ENCODE results near the gene OR8B12.

OR8B12 gene

DNA sequence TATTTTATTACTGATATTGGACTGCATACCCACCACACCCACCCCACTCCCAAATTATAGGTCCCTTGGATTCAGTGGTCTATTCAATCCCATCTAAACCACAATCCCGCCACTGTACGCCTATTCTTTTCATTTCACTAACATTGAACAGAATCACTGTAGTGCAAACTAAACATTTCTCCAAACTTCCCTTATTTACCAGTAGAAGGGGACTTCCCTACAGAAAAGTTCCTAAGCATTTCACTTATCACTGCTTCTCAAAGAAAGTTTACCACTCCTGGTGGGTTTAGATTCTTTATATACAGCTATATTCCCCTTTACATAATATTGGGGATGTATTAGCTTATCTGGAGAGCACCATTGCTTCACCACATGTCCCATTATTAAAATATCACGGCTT lies 29.3 kb downstream of the OR8B12 start:
- Histone ChIP-seq H3K27ac (peak overlapping the region in 3 of 11 experiments; percentile 42 to 75 (median 69); a peak in 6 of 22 replicates), H4K20me1 (no peaks in the 10 kb centered on the region), H3K4me2 (peak overlapping the region in 5 of 11 experiments; percentile 28 to 88 (median 68); a peak in 9 of 22 replicates), H3K4me1 (peaks cover 0 to 59% (median 0%) of the 10 kb centered on the region in 10 experiments; a peak in 8 of 20 replicates), H3K9me3 (replicated peaks in 1 of 11) (peaks cover 0 to 8% (median 2%) of the 10 kb centered on the region in 11 experiments; a peak in 6 of 22 replicates), H3K4me3 (no peak overlapping the region), H3K9ac (no peak overlapping the region), H3K36me3 (no peaks in the 10 kb centered on the region), H3K27me3 (no peaks in the 10 kb centered on the region)
- TF ChIP-seq Cebpa-rat (IDR thresholded peaks at IDR 0.05) = no peak

DNA sequence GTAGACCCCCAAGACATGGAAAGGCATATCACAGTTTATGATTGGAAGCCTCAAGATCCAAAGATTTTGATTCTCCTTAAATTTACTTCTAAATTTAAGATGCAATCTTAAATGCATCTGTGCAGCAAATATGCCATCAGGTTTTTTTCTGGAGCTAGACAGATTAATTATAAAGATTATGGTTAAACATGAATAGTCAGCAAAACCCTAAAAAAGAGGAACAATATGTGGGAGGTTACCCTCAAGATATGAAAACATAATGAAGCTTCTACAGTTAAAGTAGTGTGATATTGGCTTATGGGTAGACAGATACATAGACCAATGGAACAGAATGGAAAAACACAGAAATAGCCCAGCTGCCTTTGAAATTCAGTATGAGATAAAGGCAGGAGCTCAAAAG lies 31.7 kb downstream of the OR8B12 start:
- no peak for TF ChIP-seq Cebpa-rat (IDR thresholded peaks at IDR 0.05)
- H3K36me3 ChIP-seq = no peaks in the 10 kb centered on the region
- peak overlapping the region in 3 of 11 experiments; percentile 12 to 62 (median 46); a peak in 3 of 22 replicates for H3K4me2 ChIP-seq
- no peaks in the 10 kb centered on the region for H3K27me3 ChIP-seq
- no peak overlapping the region for H3K27ac ChIP-seq
- H4K20me1 ChIP-seq = no peaks in the 10 kb centered on the region
- H3K4me1 ChIP-seq = peaks cover 0 to 44% (median 0%) of the 10 kb centered on the region in 10 experiments; a peak in 8 of 20 replicates
- H3K4me3 ChIP-seq = no peak overlapping the region
- peaks cover 10 to 29% (median 18%) of the 10 kb centered on the region in 11 experiments; a peak in 18 of 22 replicates for H3K9me3 ChIP-seq (replicated peaks in 1 of 11)
- no peak overlapping the region for H3K9ac ChIP-seq

DNA sequence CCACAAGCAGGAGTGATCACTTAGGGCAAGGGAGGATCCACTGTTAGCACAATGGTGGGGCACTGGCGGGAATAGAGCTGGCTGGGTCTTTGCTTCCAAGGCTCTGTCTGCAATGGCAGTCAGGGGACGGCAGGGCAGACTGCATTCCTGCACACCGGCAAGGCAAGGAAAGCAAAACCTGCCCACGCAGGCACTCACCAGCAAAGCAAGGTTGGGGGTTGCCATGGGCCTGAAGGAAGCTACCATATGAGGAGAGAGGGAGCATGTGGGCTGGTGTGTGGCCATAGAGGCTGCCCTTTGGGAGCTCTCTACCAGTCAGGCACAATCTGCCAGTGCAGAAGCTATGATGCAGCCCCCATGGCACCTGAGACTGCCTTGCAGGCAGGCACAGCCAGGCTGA lies 33.2 kb downstream of the OR8B12 start:
- no peak overlapping the region; a peak in 1 of 22 replicates for H3K4me2 ChIP-seq
- H3K9ac ChIP-seq = no peak overlapping the region
- no peaks in the 10 kb centered on the region for H3K27me3 ChIP-seq
- H3K36me3 ChIP-seq = no peaks in the 10 kb centered on the region
- no peak overlapping the region for H3K27ac ChIP-seq
- no peaks in the 10 kb centered on the region for H4K20me1 ChIP-seq
- no peak overlapping the region for H3K4me3 ChIP-seq
- no peak for TF ChIP-seq Cebpa-rat (IDR thresholded peaks at IDR 0.05)
- H3K4me1 ChIP-seq = peaks cover 0 to 38% (median 0%) of the 10 kb centered on the region in 10 experiments; a peak in 8 of 20 replicates
- peaks cover 10 to 30% (median 18%) of the 10 kb centered on the region in 11 experiments; a peak in 18 of 22 replicates for H3K9me3 ChIP-seq (replicated peaks in 1 of 11)

DNA sequence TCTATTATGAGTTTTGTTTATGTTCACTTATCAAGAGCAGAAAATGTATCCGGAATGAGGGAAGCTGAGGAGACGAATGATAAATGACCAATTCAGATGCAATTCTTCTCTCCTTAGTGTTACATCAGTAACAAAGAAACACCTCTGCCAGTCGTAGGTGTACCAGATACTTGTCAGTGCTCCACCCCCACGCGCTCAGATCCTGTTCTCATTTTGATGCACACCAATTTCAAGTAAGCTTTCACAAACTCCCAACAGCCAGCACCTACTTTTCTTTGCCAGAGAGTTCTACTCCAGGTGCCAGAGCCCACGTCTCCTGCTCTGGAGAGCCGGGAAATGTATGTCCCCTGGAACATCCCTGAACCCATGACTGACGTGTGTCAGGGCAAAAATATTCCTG lies 43.7 kb downstream of the OR8B12 start:
- Histone ChIP-seq H4K20me1 (no peaks in the 10 kb centered on the region), H3K9ac (no peak overlapping the region), H3K4me1 (no peaks in the 10 kb centered on the region), H3K9me3 (replicated peaks in 1 of 11) (no peaks in the 10 kb centered on the region), H3K4me3 (no peak overlapping the region), H3K27ac (no peak overlapping the region), H3K27me3 (no peaks in the 10 kb centered on the region), H3K4me2 (no peak overlapping the region), H3K36me3 (no peaks in the 10 kb centered on the region)
- TF ChIP-seq Cebpa-rat (IDR thresholded peaks at IDR 0.05) = no peak

DNA sequence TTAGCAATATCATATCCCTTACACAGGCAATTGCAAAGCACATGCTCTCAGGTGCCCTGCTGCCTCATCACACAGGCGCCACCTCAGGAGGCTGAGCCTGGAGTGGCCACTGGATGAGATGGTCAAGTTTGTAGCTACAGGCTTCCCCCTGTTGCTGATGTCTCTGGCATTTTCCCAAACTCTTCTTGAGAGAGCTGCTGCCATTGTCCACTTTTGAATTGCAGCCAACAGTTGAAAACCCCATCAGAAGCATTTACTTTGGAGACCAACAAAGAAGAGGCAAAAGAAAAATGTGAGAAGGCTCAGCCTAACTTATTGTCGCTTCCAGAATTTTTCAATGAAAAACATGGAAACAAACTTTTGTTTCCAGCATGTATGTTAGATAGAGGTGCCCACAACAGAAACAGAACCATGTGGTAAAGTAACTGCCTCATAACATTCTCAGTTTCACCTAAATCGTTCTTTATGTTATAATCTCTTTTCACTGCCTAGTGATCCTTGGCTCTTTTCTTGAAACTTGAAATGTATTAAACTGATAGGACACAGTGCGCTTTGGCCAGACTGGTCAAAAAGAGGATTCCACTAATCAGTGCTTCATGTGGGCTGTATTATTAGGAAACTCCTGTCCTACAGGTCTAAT lies 50.3 kb downstream of the OR8B12 start:
- no peak for TF ChIP-seq Cebpa-rat (IDR thresholded peaks at IDR 0.05)
- H3K9ac ChIP-seq = no peak overlapping the region

More for the DNA sequence above, 50.3 kb downstream of the OR8B12 start:
- no peak overlapping the region for H3K4me2 ChIP-seq
- H4K20me1 ChIP-seq = no peaks in the 10 kb centered on the region
- no peaks in the 10 kb centered on the region for H3K4me1 ChIP-seq
- no peak overlapping the region for H3K4me3 ChIP-seq
- H3K27ac ChIP-seq = no peak overlapping the region
- no peaks in the 10 kb centered on the region for H3K27me3 ChIP-seq
- no peaks in the 10 kb centered on the region for H3K36me3 ChIP-seq
- H3K9me3 ChIP-seq (replicated peaks in 1 of 11) = peaks cover 0 to 5% (median 0%) of the 10 kb centered on the region in 11 experiments; a peak in 1 of 22 replicates
